HG03095 (cell line): Measurements from ENCODE around the gene ACTBL2.
"Not testable (repeated sequence)": the region's sequence is repeated elsewhere in the genome, so short reads cannot be mapped to it uniquely, and the experiment has no call there.

Source experiments
- ATAC-seq: cut with Tn5 transposase; IDR thresholded peaks from one replicate; pipeline ENCODE4 v1.9.1; 2021; ENCODE audit warnings: moderate library complexity; ENCODE audit not compliant: unreplicated experiment

Gene ACTBL2

GRCh38 chr5:57494104-57495098 is 11.8 kb upstream of the ACTBL2 start:
- peak; percentile 48 for ATAC-seq

GRCh38 chr5:57493034-57493433 is 10.4 kb upstream of the ACTBL2 start:
- no peak for ATAC-seq

DNA sequence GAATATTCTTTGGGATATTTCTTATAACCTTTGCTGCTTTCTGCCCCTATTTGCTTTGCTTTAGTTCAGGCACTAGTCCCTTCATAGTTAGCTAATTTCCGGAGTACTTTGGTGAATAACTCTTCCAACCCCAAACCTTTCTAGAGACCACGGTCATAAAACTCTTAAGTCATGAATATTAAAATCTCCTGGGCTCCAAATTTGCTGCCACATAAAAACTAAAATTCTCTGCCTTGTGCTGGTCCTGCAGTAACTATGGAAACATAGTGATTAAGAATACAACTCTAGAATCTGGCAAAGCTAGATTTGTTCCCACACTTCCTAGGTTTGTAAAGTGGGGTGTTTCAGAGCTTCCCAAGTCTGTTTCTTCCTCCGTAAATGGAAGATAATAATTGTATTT is 10.0 kb upstream of the ACTBL2 start:
- no peak for ATAC-seq

- ATAC-seq = no peak
These were observed 8.9 kb upstream of the ACTBL2 start for GRCh38 chr5:57491369-57491965.

GRCh38 chr5:57488215-57488955 is 5.8 kb upstream of the ACTBL2 start:
- ATAC-seq = no peak

GRCh38 chr5:57486027-57486602 is 3.5 kb upstream of the ACTBL2 start:
- no peak for ATAC-seq

- no peak for ATAC-seq
These were observed 3.8 kb downstream of the ACTBL2 start for GRCh38 chr5:57478826-57479225.

DNA sequence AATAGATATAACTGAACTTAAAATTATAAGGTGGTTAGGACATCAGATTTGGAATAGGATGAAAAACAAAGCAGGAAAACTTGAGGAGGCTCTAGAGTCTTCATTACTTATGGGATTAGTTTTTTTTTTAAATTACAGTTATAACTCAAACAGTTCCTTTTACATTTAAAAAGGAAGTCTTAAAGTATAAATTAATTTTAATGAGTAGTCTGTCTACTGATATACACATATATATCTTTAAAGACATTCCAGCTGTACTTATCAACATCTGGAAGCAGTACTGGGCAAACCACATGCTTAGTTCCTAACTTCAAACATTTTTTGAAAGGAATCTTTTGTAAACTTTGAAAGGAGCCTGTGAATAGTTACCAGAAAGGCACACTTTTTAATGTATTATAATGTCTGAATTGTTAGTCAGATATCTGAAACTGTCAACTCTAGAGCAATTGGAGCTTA is 6.0 kb downstream of the ACTBL2 start:
- ATAC-seq = no peak

GRCh38 chr5:57470339-57470738 is 12.3 kb downstream of the ACTBL2 start:
- ATAC-seq = no peak

DNA sequence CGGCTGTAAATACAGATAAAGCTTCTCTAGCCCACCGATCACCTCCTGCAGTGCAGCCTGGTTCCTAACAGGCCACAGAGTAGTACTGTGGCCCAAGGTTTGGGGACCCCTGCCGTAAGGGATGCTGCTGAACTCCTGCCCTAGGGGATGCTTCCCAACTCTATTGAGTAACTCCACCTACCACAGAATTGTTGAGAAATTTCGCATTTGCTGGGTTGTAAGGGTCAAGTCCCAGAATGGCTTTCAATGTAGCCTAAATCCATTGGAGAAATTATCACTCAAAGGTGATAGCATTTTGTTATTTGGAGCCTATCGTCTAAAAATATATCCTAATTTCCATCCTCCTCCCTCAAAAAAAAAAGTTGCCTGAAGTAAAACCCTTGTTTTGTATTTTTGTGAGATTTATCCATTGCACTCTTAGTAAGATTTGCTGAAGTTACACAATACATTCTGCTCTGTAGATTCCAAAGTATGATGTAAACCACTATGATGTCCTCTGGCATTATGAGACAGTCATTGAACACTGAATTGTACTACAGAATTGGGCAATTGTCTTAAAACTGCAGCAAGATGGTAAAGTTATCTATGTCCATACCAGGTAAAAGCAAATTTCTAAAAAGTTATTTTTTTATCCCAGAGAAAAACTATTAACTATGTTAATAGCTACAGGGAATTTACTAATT is 14.0 kb downstream of the ACTBL2 start:
- no peak for ATAC-seq

- no peak for ATAC-seq
These were observed 16.1 kb downstream of the ACTBL2 start for GRCh38 chr5:57466544-57466943.

- ATAC-seq = not testable (repeated sequence)
These were observed 22.6 kb downstream of the ACTBL2 start for GRCh38 chr5:57460056-57460455.

DNA sequence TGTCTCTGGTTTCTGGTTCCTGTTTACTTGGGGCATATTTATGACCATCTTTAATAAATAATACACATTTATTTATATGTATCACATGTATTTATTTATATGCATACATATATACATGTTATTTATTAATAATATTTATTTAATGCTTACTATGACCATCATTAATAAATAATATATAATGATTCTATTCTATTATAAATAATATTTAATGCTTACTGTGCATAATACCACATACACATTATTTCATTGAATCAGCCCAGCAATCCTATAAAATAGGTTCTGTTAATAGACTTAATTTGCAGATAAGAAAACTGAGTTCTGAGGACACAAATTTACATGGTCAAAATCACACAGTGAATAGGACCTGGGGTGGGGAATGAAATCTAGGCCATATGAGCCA is 24.2 kb downstream of the ACTBL2 start:
- ATAC-seq = no peak

DNA sequence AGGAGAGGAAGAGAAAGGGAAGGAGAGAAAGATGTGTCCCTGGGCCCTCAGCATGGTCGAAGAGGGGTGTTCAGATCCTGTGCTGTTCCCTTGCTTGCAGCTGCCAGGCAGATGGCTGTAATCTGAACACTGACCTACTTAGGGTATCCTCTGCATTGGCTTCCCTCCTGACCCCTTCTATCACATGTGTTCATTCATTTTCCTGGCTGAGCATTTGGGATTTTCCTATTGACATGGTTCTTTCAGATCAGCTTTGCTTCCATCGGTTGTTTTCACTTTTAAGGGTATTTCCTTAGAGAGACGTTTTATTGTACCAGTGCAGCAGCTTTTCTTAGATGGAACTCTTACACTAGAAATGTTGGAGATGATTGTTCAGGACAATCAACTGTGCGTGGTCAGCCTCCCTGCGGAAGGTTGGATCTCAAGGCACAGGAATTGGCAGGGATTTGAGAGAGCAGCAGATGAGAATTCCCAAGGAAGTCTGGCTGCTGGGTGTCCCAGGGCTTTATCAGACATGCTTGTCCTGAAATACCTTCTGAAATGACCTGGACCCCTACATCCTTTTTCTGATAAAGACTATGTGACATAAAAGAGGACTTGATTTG is 26.0 kb downstream of the ACTBL2 start:
- ATAC-seq = no peak

DNA sequence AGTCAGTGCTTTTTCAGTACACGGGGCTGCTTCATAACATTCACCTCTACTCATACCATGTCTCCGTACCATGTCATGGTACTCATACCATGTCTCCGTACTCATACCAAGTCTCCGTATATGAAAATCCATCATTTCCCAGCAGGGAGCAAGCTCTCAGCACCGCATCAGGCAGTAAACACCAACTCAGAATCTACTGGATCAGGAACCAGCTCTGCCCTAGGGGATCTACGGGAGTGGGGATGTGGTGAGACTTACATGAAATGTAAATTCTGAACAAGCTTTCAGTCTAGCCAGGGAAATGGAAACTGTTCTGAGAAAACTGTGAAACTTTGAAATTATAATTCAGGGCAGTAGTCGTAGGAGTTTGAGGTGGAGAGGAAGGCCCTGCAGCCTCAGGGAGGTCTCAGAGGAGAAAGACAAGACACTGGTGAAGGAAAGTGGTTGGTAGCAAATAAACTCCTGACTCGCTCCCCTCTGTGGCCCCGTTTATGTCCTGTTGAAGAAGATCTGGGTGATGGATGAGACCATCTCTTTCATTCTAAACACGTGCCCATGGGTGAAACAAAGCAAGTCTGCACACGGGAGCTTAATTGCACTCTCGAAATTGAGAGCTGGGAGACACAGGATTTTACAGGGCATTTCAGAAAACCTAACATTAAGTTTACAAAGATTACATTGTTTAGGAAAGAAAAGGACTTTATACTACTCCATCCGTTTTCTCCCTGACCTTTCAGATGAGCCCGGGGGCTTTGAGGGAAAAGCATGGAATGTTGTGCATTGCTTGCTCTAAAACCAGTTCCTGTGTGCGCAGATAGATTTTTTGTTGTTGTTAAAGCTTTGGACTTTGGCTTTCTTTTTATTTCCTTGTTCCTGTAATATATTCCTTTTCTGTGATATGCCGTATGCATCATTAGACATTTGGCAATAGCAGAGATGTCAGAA is 26.8 kb downstream of the ACTBL2 start:
- no peak for ATAC-seq

GRCh38 chr5:57454896-57455295 is 27.7 kb downstream of the ACTBL2 start:
- ATAC-seq = no peak

DNA sequence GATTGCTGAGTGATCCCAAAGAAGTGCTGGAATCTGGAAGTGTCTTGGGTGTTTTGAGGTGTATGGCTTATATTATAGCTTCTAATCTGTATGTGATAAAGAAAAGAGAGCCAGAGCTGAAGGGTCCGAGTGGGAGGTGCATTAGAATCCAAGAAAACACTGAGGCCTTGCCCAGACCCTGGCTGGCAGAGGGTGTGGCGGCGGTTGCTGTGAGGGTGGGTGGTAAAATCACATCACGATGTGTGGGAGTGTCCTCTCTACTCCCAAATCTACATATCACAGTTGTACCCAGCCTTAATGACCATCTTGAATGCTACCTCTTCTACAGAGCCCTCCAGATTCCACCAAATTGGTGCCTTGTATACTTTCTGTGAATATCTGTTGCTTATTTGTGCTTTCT is 28.9 kb downstream of the ACTBL2 start:
- ATAC-seq = no peak

DNA sequence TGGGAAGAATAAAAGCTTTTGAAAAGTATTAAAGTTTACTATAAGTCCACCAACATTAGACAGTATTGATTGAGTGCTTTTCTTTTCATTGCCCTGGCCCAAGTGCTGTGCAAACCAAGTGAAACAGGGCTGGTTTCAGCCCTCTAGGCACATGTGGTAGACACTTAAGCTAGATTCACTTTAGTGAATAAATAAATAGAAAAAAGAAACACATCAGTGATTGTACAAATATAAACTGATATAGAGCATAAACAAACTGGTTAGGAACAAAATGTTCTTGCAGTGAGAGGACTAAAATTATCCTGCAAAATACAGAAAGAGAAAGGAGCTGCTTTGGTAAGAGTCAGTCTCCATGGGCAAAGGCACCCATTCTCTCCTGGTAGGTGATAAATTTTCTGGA is 29.7 kb downstream of the ACTBL2 start:
- ATAC-seq = no peak
